ENCODE measurements around the gene RAC3. TPM values are rescaled to one million over a fixed set of nuclear protein-coding genes. Genes with fewer than 3 reads are reported as not detected.

Gene RAC3
- total and polyA plus RNA-seq, 2 of the 8 experiments (the other 6 are each of a cell fraction or from before 2014, with no cell fraction given), result 177 to 299 TPM

- H4K5ac ChIP-seq (ENCODE audit: insufficient read length, low read depth, low read length), result no peak overlapping the region
- H2BK20ac ChIP-seq (ENCODE audit: low read length), result no peak overlapping the region
- no peak overlapping the region; the same call in 1 of the 2 replicates for H4K8ac ChIP-seq (ENCODE audit: extremely low read depth, insufficient read depth, low read length)
- H4K91ac ChIP-seq (replicated peaks; ENCODE audit: insufficient read length, low read length), result no peak overlapping the region
- peak overlapping the region; percentile 89 for H3K23ac ChIP-seq (ENCODE audit: insufficient read length)
- H4K20me1 ChIP-seq (replicated peaks in 1 of 2; ENCODE audit: control insufficient read depth in 1 of 2, insufficient read depth in 2 of 2, low read length in 2 of 2), result peaks cover 3 to 4% of the 10 kb centered on the region in 2 experiments
- H3K27ac ChIP-seq (ENCODE audit: low read depth, low read length), result no peak overlapping the region
- H3K18ac ChIP-seq (ENCODE audit: extremely low read depth, low read length), result no peak overlapping the region; the same call in 1 of the 2 replicates
- no peak overlapping the region for H3K4me3 ChIP-seq (ENCODE audit: extremely low read depth in 1 of 4, insufficient read depth in 2 of 4, low read depth in 3 of 4, low read length in 4 of 4)
- H3K27me3 ChIP-seq (replicated peaks in 1 of 4; ENCODE audit: control insufficient read depth in 3 of 4, extremely low read depth in 1 of 4, insufficient read depth in 3 of 4, low read length in 3 of 4), result no peaks in the 10 kb centered on the region
- no peak overlapping the region for H3K56ac ChIP-seq (replicated peaks; ENCODE audit: insufficient read length, low read depth, low read length)
- H3K4ac ChIP-seq (replicated peaks; ENCODE audit: insufficient read length, low read depth, low read length), result no peak overlapping the region
- H3K9me3 ChIP-seq (ENCODE audit: insufficient read depth in 2 of 2, low read depth in 1 of 2, low read length in 1 of 2), result no peaks in the 10 kb centered on the region
- H3K4me2 ChIP-seq (ENCODE audit: insufficient read depth in 1 of 2, low read depth in 2 of 2, low read length in 2 of 2), result no peak overlapping the region
- peak overlapping the region in 1 of 4 experiments; percentile 29; a peak in 1 of 7 replicates for H3K9ac ChIP-seq (replicated peaks in 1 of 4; ENCODE audit: extremely low read depth in 1 of 4, low read depth in 3 of 4, low read length in 3 of 4)
- H3K79me1 ChIP-seq (ENCODE audit: low read depth, low read length), result peaks cover 3% of the 10 kb centered on the region
- H3K4me1 ChIP-seq (replicated peaks in 1 of 4; ENCODE audit: control insufficient read depth in 3 of 4, insufficient read depth in 4 of 4, low read length in 3 of 4), result peaks cover 0 to 1% (median 0%) of the 10 kb centered on the region in 4 experiments; a peak in 1 of 7 replicates
- H2BK15ac ChIP-seq (ENCODE audit: low read length), result 0 out of 2 replicates have a peak overlapping the region, but pooled peaks have one; percentile 5
- H2AFZ ChIP-seq (ENCODE audit: low read length), result no peak overlapping the region
- peak overlapping the region; percentile 50; the same call in 1 of the 2 replicates for H2BK12ac ChIP-seq (ENCODE audit: low read depth, low read length)
- FAIRE-seq, result no peak
- H3K36me3 ChIP-seq (ENCODE audit: control insufficient read depth in 2 of 4, insufficient read depth in 4 of 4, low read length in 3 of 4), result no peaks in the 10 kb centered on the region
- ChIA-PET CTCF (ENCODE audit: partially characterized antibody) (interaction anchor here (0.8 to 4.0 kb wide), 3 partner anchors 10 to 14 kb away, joined by 4 to 29 read pairs (median 7); no protein-coding TSS in a partner anchor), POLR2A (ENCODE audit: partially characterized antibody) (interaction anchor here (1.8 kb wide), 1 partner anchor 11 kb away, joined by 9 read pairs; no protein-coding TSS in a partner anchor)
- 0 out of 2 replicates have a peak, but pooled peaks cover 1% of the 10 kb centered on the region for H3K23me2 ChIP-seq (ENCODE audit: low read depth, low read length)
- peak overlapping the region; percentile 82; the same call in 1 of the 2 replicates for H2AK5ac ChIP-seq (ENCODE audit: low read depth, low read length)
- no peaks in the 10 kb centered on the region for H3K79me2 ChIP-seq (ENCODE audit: control insufficient read depth in 1 of 2, insufficient read depth in 2 of 2, low read length in 2 of 2)
- WGBS, 2 experiments (ENCODE audit: extremely low coverage in 1 of 2, insufficient coverage in 1 of 2, insufficient read length in 1 of 2, insufficient replicate concordance in 2 of 2, low coverage in 1 of 2, low lambda C conversion rate in 2 of 2, missing lambda C conversion rate in 1 of 2), result 94% methylated on average over 22 of the region's 30 CpGs; no CpG with 5 or more reads in 1 of the 2 experiments
- H2BK120ac ChIP-seq (replicated peaks; ENCODE audit: low read depth, low read length), result no peak overlapping the region
- no peak overlapping the region for H3K14ac ChIP-seq (ENCODE audit: insufficient read length)
- DNase-seq (ENCODE audit: low read depth in 1 of 2, low spot score in 2 of 2), result no peak
- peak overlapping the region; percentile 60; the same call in 1 of the 2 replicates for H2BK5ac ChIP-seq (ENCODE audit: low read depth, low read length)
- TF ChIP-seq SRF (IDR thresholded peaks at IDR 0.05; ENCODE audit: low read depth, low read length) (no peak), CBX5 (IDR thresholded peaks at IDR 0.05; ENCODE audit: low read depth, low read length) (no peak), ATF2 (IDR thresholded peaks at IDR 0.05; ENCODE audit: low read length) (no peak), CEBPB (IDR thresholded peaks at IDR 0.05; ENCODE audit: low read depth, low read length) (no peak), SP2 (IDR thresholded peaks at IDR 0.05; ENCODE audit: low read length) (no peak), GTF2F1 (IDR thresholded peaks at IDR 0.05; ENCODE audit: borderline replicate concordance, low read depth, low read length) (no peak), JUND (IDR thresholded peaks at IDR 0.05; ENCODE audit: low read length) (no peak), ASH2L (IDR thresholded peaks at IDR 0.05; ENCODE audit: low read length) (no peak), SIX5 (IDR thresholded peaks at IDR 0.05; ENCODE audit: low read depth, low read length) (no peak), EGR1 (IDR thresholded peaks at IDR 0.05; ENCODE audit: borderline replicate concordance, low read depth, low read length) (no peak), SUZ12 (IDR thresholded peaks at IDR 0.05; ENCODE audit: low read length) (no peak)
Observed at GRCh38 chr17:82005701-82006348, 25.7 kb upstream of the RAC3 start.

Data from H1 (cell line).